Measurements from ENCODE around the gene DIPK2B. TPM values are rescaled to one million over a fixed set of nuclear protein-coding genes. Genes with fewer than 3 reads are reported as not detected.

DIPK2B gene, protein sequence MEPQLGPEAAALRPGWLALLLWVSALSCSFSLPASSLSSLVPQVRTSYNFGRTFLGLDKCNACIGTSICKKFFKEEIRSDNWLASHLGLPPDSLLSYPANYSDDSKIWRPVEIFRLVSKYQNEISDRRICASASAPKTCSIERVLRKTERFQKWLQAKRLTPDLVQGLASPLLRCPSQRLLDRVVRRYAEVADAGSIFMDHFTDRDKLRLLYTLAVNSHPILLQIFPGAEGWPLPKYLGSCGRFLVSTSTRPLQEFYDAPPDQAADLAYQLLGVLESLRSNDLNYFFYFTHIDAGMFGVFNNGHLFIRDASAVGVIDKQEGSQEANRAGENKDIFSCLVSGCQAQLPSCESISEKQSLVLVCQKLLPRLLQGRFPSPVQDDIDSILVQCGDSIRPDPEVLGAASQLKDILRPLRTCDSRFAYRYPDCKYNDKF
- total RNA-seq (2022; extraction: Qiagen RNA extraction; ENCODE audit: low read depth): 0.05 TPM in 1 of 5 replicates, not detected in the others

DNA sequence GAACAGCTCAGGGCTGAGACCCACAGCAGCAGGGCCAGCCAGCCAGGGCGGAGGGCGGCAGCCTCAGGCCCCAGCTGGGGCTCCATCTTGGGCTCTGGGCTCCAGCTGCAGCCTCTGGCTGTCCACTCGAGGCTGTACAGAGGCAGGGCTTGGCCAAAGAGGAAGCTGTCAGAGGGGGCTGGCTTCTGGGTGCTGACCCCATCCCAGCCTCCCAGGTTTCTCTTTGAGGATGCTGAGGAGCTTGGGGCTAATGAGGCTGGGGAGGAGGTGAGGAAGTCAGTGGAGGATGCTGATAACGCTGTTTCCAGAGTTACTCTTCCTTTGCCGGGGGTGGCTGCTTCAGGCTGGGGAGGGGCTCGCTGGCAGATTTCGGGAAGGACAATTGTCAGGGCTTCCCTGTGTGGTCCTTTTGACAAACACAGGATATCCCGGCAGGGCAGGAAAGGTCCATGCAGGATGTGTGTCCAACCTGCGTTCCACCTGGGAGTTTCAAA, at the start of gene DIPK2B:
TSS of gene DIPK2B (minus strand) at position 136 of the 494 bp plus-strand sequence. CDS start at position 86, 50 bp downstream.

Measured in A549 treated with DMSO at 1 μM for 4 hours (cell line).